GM12878 (cell line): Measurements from ENCODE around the gene RNASE9. TPM values are rescaled to one million over a fixed set of nuclear protein-coding genes. Genes with fewer than 3 reads are reported as not detected.
"Not testable (repeated sequence)": the region's sequence is repeated elsewhere in the genome, so short reads cannot be mapped to it uniquely, and the experiment has no call there.

Experiments used
- ATAC-seq: fragments of 200-7000 bp; cut with Tn5 transposase; 3 replicates; pipeline ENCODE4 v1.9.1; 2020; ENCODE audit warnings: mild to moderate bottlenecking, moderate library complexity
- BruUV-seq: library from RNA; stranded (reverse); fragments of 400-500 nt; replicated peaks from 2 replicates; lab custom pipeline; 2021; lab: Mats Ljungman, UMichigan
- CTCF ChIA-PET: fragments of 300-600 bp; sonication (Branson Sonifier 250); formaldehyde crosslinking; extraction: SDS; loops from one replicate; lab custom pipeline; 2021; ENCODE audit warnings: inconsistent platforms; lab: Yijun Ruan, JAX
- POLR2A ChIA-PET: fragments of 350-600 bp; formaldehyde crosslinking; extraction: SDS; loops from one replicate; lab custom pipeline; 2021; ENCODE audit warnings: inconsistent platforms; lab: Charles Lee
- RAD21 ChIA-PET: fragments of 300-600 bp; sonication (Branson Sonifier 250); formaldehyde crosslinking; loops from one replicate; lab custom pipeline; 2023; ENCODE audit warnings: antibody characterized with exemption; ENCODE audit not compliant: unreplicated experiment; lab: Charles Lee
- SMC1A ChIA-PET: fragments of 300-600 bp; sonication (Branson Sonifier 250); formaldehyde crosslinking; loops from one replicate; lab custom pipeline; 2023; ENCODE audit not compliant: unreplicated experiment, uncharacterized antibody; lab: Charles Lee
- DNase-seq: peaks from one replicate; pipeline ENCODE4 v3.0.0-alpha.2; 2011; ENCODE audit warnings: low read depth, low spot score
- FAIRE-seq: peaks from 3 replicates; lab custom pipeline; 2011; peaks lifted over from hg19 to GRCh38; lab: Jason Lieb, UNC
- H2AFZ ChIP-seq: 2 replicates; pipeline ENCODE4 v1.6.0; 2011; ENCODE audit warnings: low read depth, low read length, control low read depth; ENCODE audit not compliant: control insufficient read depth
- H3K27ac ChIP-seq: 2 replicates; pipeline ENCODE4 v1.5.1; 2011; ENCODE audit warnings: control low read depth; ENCODE audit not compliant: control insufficient read depth, insufficient read depth
- H3K27me3 ChIP-seq, 2 experiments: replicated peaks in 1 of 2; 2 replicates each; pipeline versions ENCODE4 v1.6.0 to v1.6.1; 2011; ENCODE audit warnings: low read length in 1 of 2; ENCODE audit not compliant: control insufficient read depth in 2 of 2, insufficient read depth in 2 of 2
- H3K36me3 ChIP-seq, 2 experiments: 2 replicates each; pipeline ENCODE4 v1.5.1; 2011; ENCODE audit warnings: low read length in 1 of 2; ENCODE audit not compliant: control insufficient read depth in 2 of 2, insufficient read depth in 2 of 2
- H3K4me1 ChIP-seq: 2 replicates; pipeline ENCODE4 v1.6.1; 2011; ENCODE audit warnings: mild to moderate bottlenecking, low read length, moderate library complexity, mixed read lengths; ENCODE audit not compliant: control insufficient read depth, insufficient read depth
- H3K4me2 ChIP-seq: 2 replicates; pipeline ENCODE4 v1.6.0; 2011; ENCODE audit warnings: control low read depth; ENCODE audit not compliant: control insufficient read depth, insufficient read depth
- H3K4me3 ChIP-seq: fragments of 200-600 bp; sonication (generic); 2 replicates; pipeline ENCODE4 v1.5.1; 2016
- H3K79me2 ChIP-seq: 2 replicates; pipeline ENCODE4 v1.6.0; 2011; ENCODE audit warnings: low read length; ENCODE audit not compliant: control insufficient read depth, insufficient read depth
- H3K9ac ChIP-seq: 2 replicates; pipeline ENCODE4 v1.8.0; 2011; ENCODE audit warnings: low read length, control low read depth, mixed read lengths; ENCODE audit not compliant: control insufficient read depth, insufficient read depth
- H3K9me3 ChIP-seq: replicated peaks from 3 replicates; pipeline ENCODE4 v1.5.1; 2011; ENCODE audit warnings: mild to moderate bottlenecking, low read length; ENCODE audit not compliant: control insufficient read depth, insufficient read depth
- H4K20me1 ChIP-seq: 2 replicates; pipeline ENCODE4 v1.6.0; 2011; ENCODE audit not compliant: control insufficient read depth, insufficient read depth
- ASH2L ChIP-seq: fragments of 300-600, 200-600 bp; sonication (generic); IDR thresholded peaks from 2 replicates; pipeline ENCODE4 v1.6.1; 2017; ENCODE audit warnings: low read depth, mild to moderate bottlenecking, borderline replicate concordance
- CHD4 ChIP-seq: fragments of 200-600 bp; sonication (generic); IDR thresholded peaks from 2 replicates; pipeline ENCODE4 v1.6.1; 2016; ENCODE audit warnings: mild to moderate bottlenecking
- MYB ChIP-seq: fragments of 150-350 bp; IDR thresholded peaks from 2 replicates; pipeline ENCODE4 v1.6.1; 2014; ENCODE audit warnings: mild to moderate bottlenecking, low read depth, low read length, borderline replicate concordance
- NFIC ChIP-seq: IDR thresholded peaks from 2 replicates; pipeline ENCODE4 v1.6.1; 2012; ENCODE audit warnings: low read depth, mild to moderate bottlenecking, inconsistent platforms, low read length, moderate library complexity
- NR2C2 ChIP-seq: IDR thresholded peaks from 2 replicates; pipeline ENCODE4 v1.6.1; 2011; ENCODE audit warnings: borderline replicate concordance, low read depth; ENCODE audit not compliant: control insufficient read depth, insufficient read length
- NR2F1 ChIP-seq: fragments of 450-650 bp; conservative IDR thresholded peaks from 2 replicates; pipeline ENCODE4 v1.6.1; 2017; ENCODE audit warnings: mild to moderate bottlenecking
- PAX5 ChIP-seq: IDR thresholded peaks from 2 replicates; pipeline ENCODE4 v1.6.1; 2011; ENCODE audit warnings: low read depth, low read length, borderline replicate concordance
- POLR2AphosphoS5 ChIP-seq: IDR thresholded peaks from 2 replicates; pipeline ENCODE4 v1.6.1; 2011; ENCODE audit warnings: mild to moderate bottlenecking, low read length, inconsistent platforms
- RAD51 ChIP-seq: fragments of 450-650 bp; IDR thresholded peaks from 2 replicates; pipeline ENCODE4 v1.6.1; 2016; ENCODE audit warnings: moderate library complexity, mild to moderate bottlenecking, inconsistent platforms
- RUNX3 ChIP-seq: IDR thresholded peaks from 2 replicates; pipeline ENCODE4 v1.6.1; 2012; ENCODE audit warnings: low read length, inconsistent platforms
- SMAD1 ChIP-seq: fragments of 450-650 bp; IDR thresholded peaks from 2 replicates; pipeline ENCODE4 v1.6.1; 2018; ENCODE audit warnings: mild to moderate bottlenecking, low read depth; ENCODE audit not compliant: partially characterized antibody
- ZBED1 ChIP-seq: IDR thresholded peaks from 2 replicates; pipeline ENCODE4 v1.6.1; 2016; ENCODE audit warnings: borderline replicate concordance
- WGBS: methylation state at CpG from one replicate; pipeline ENCODE4 v1.1.6; 2016; ENCODE audit warnings: low lambda C conversion rate; ENCODE audit not compliant: insufficient replicate concordance, insufficient coverage; ENCODE audit errors: missing lambda C conversion rate; 5-methylcytosine and 5-hydroxymethylcytosine counted together
- in situ Hi-C: fragments of 300-500 bp; cut with MboI; formaldehyde crosslinking; loops from 9 replicates; pipeline ENCODE4 v1.14.3; 2018; ENCODE audit warnings: mixed read lengths
- intact Hi-C: fragments of 100-400 bp; cut with micrococcal nuclease; formaldehyde crosslinking; loops from one replicate; pipeline ENCODE4 v1.14.2; 2022; ENCODE audit not compliant: unreplicated experiment
- polyA plus RNA-seq, 11 experiments: library from polyadenylated mRNA; depleted of rRNA in 4 of 11; unstranded in 6 of 11; stranded (reverse) in 5 of 11; fragments of >200 nt; fragmentation: Nextera tagmentation in 4 of 11; fragmentation: Illumina TruSeq in 1 of 11; extraction: Ambion mirVana in 4 of 11; extraction: Trizol in 1 of 11; gene quantifications; 1 replicate in 1 of 11; 2 replicates in 10 of 11; pipeline versions ENCODE4 v1.2.1 to v1.2.3, GENCODE V29; 2011 to 2016; ENCODE audit warnings: inconsistent platforms in 2 of 11, missing spikeins in 2 of 11, low read depth in 1 of 11
- total RNA-seq, 4 experiments: library from RNA; depleted of rRNA in 3 of 4; stranded (reverse); fragments of >200 nt in 3 of 4; fragmentation: Illumina TruSeq in 1 of 4; extraction: Trizol in 1 of 4; gene quantifications; 2 replicates each; pipeline versions ENCODE4 v1.2.1 to v1.2.3, GENCODE V29; 2013 to 2021
- TF ChIP-seq, protein P1 (sequence below): IDR thresholded peaks from 2 replicates; pipeline ENCODE4 v1.6.1; 2012; ENCODE audit warnings: low read depth, low read length, improper control_type of control experiment
- TF ChIP-seq, protein P2 (sequence below): fragments of 450-650 bp; IDR thresholded peaks from 2 replicates; pipeline ENCODE4 v1.6.1; 2018; ENCODE audit warnings: mild to moderate bottlenecking, low read depth, moderate library complexity; ENCODE audit not compliant: partially characterized antibody

Gene RNASE9
- total and polyA plus RNA-seq, 10 of the 15 experiments (the other 5 are each of a cell fraction or from before 2014, with no cell fraction given) = not detected

DNA sequence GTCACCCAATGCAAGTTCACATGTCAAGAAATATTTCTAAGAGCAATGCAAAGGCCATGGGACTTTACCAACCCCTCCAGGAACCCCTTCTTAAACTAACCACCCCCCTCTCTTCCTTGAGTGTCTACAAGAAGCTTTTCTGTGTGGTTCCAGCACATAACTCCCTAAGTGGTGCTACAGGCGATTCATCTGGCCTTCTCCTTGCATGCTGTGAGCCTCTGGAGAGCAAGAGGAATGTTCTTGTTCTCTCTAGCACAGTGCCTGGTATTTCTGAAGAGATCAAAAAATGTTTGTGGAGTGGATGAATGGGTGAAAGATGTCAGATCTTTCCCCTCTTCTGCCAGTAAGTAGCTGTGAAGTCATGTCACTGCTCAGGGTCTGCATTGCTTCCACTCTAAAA lies 36.3 kb upstream of the RNASE9 start (continued):
- TF ChIP-seq NR2F1 (no peak), RAD51 (no peak), POLR2AphosphoS5 (no peak), NFIC (no peak)
- TF ChIP-seq, protein P1, sequence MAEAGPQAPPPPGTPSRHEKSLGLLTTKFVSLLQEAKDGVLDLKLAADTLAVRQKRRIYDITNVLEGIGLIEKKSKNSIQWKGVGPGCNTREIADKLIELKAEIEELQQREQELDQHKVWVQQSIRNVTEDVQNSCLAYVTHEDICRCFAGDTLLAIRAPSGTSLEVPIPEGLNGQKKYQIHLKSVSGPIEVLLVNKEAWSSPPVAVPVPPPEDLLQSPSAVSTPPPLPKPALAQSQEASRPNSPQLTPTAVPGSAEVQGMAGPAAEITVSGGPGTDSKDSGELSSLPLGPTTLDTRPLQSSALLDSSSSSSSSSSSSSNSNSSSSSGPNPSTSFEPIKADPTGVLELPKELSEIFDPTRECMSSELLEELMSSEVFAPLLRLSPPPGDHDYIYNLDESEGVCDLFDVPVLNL = no peak
- TF ChIP-seq, all 136 proteins: peak for 0

DNA sequence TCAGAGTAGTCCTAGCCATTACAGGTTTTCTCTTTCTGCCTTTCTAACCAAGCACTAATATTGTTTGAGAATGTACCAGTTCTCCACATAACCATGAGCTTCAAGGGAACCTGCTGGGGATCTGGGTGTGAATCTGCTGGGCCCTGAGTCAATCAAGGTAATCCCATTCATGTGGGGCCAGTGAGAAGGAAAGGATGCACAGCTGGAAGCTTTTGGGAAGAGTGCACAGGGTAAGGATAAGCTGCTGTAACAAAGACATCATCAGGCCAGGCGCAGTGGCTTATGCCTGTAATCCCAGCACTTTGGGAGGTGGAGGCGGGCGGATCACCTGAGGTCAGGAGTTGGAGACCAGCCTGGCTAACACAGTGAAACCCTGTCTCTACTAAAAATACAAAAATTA lies 34.9 kb upstream of the RNASE9 start:
- H4K20me1 ChIP-seq, ATAC-seq, H3K79me2 ChIP-seq, H2AFZ ChIP-seq, H3K9ac ChIP-seq, H3K27ac ChIP-seq, SMC1A ChIA-PET, H3K4me1 ChIP-seq, H3K4me3 ChIP-seq, H3K36me3 ChIP-seq, FAIRE-seq, H3K9me3 ChIP-seq, H3K27me3 ChIP-seq, H3K4me2 ChIP-seq, in situ Hi-C loops, POLR2A ChIA-PET, BruUV-seq, intact Hi-C loops, DNase-seq, RAD21 ChIA-PET: not testable (repeated sequence)
- CTCF ChIA-PET = interaction anchor here (1.4 kb wide), 1 partner anchor 8 kb away, joined by 3 read pairs; the partner anchor contains the start of gene RNASE11
- 96% methylated on average over 3 of the region's 3 CpGs for WGBS

DNA sequence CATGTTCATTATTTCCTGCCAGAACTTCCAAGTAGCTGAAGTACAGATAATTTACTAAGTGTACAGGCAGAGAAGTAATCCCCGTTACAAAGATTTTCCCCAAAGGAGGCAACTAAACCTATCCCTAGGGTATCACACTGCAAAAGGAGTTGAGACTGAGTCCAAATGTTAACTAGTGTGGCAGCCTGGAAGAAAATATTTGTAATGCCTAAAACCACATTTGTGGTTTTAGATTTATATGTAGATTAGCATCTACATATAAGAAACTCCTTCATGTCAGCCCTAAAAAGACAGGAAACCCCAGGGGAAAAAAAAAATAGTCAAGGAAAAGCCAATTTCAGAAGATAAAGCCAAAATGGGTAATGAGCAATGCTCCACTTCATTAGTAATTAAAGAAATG lies 31.7 kb upstream of the RNASE9 start:
- intact Hi-C loops = no loop called here
- H4K20me1 ChIP-seq = no peaks in the 10 kb centered on the region
- no peak overlapping the region for H3K4me3 ChIP-seq
- DNase-seq (no peak), FAIRE-seq (no peak), ATAC-seq (no peak)
- ChIA-PET POLR2A (no interaction called here), CTCF (no interaction called here), RAD21 (no interaction called here), SMC1A (interaction anchor here (0.6 kb wide), 1 partner anchor 171 kb away, joined by 4 read pairs; no protein-coding TSS in a partner anchor)
- H3K9ac ChIP-seq = no peak overlapping the region
- no peaks in the 10 kb centered on the region for H3K9me3 ChIP-seq
- H3K27ac ChIP-seq = no peak overlapping the region
- no peak overlapping the region for H3K4me2 ChIP-seq
- H3K27me3 ChIP-seq = no peaks in the 10 kb centered on the region
- 0% methylated on average over 1 of the region's 1 CpG for WGBS
- H2AFZ ChIP-seq = no peak overlapping the region
- no TSS peak for BruUV-seq
- H3K79me2 ChIP-seq = no peaks in the 10 kb centered on the region
- no peaks in the 10 kb centered on the region for H3K36me3 ChIP-seq
- in situ Hi-C loops = no loop called here
- H3K4me1 ChIP-seq = no peaks in the 10 kb centered on the region
- TF ChIP-seq ASH2L (no peak), MYB (no peak), SMAD1 (no peak), PAX5 (no peak), ZBED1 (no peak), RUNX3 (no peak), CHD4 (no peak), NR2C2 (no peak)
- TF ChIP-seq, protein P2, sequence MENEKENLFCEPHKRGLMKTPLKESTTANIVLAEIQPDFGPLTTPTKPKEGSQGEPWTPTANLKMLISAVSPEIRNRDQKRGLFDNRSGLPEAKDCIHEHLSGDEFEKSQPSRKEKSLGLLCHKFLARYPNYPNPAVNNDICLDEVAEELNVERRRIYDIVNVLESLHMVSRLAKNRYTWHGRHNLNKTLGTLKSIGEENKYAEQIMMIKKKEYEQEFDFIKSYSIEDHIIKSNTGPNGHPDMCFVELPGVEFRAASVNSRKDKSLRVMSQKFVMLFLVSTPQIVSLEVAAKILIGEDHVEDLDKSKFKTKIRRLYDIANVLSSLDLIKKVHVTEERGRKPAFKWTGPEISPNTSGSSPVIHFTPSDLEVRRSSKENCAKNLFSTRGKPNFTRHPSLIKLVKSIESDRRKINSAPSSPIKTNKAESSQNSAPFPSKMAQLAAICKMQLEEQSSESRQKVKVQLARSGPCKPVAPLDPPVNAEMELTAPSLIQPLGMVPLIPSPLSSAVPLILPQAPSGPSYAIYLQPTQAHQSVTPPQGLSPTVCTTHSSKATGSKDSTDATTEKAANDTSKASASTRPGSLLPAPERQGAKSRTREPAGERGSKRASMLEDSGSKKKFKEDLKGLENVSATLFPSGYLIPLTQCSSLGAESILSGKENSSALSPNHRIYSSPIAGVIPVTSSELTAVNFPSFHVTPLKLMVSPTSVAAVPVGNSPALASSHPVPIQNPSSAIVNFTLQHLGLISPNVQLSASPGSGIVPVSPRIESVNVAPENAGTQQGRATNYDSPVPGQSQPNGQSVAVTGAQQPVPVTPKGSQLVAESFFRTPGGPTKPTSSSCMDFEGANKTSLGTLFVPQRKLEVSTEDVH = no peak
